K562 (cell line): ENCODE measurements around the gene IPO9. TPM values are rescaled to one million over a fixed set of nuclear protein-coding genes. Genes with fewer than 3 reads are reported as not detected.

ENCODE experiments used
- BCOR ChIP-seq: fragments of 450-650 bp; IDR thresholded peaks from 2 replicates; pipeline ENCODE4 v1.6.1; 2016
- CBFA2T2 ChIP-seq: fragments of 450-650 bp; conservative IDR thresholded peaks from 2 replicates; pipeline ENCODE4 v1.6.1; 2017; ENCODE audit warnings: mild to moderate bottlenecking
- CBX8 ChIP-seq: fragments of 200-600 bp; sonication (generic); IDR thresholded peaks from 2 replicates; pipeline ENCODE4 v1.6.1; 2012; ENCODE audit warnings: borderline replicate concordance, mixed run types, low read depth, mild to moderate bottlenecking, moderate library complexity, mixed read lengths, low read length, control low read depth, inconsistent platforms; ENCODE audit not compliant: poor library complexity, severe bottlenecking; ENCODE audit errors: extremely low read depth
- DIDO1 ChIP-seq: fragments of 450-650 bp; IDR thresholded peaks from 2 replicates; pipeline ENCODE4 v1.6.1; 2016; ENCODE audit warnings: low read depth, missing biosample characterization, missing genetic modification characterization
- HMG20B ChIP-seq: fragments of 250-450 bp; sonication (Bioruptor Pico); IDR thresholded peaks from 2 replicates; pipeline ENCODE4 v1.5.0; 2021; ENCODE audit warnings: mild to moderate bottlenecking
- MCM2 ChIP-seq: fragments of 450-650 bp; IDR thresholded peaks from 2 replicates; pipeline ENCODE4 v1.6.1; 2017; ENCODE audit warnings: low read depth, mild to moderate bottlenecking
- MXI1 ChIP-seq: IDR thresholded peaks from 2 replicates; pipeline ENCODE4 v1.6.1; 2011; ENCODE audit warnings: low read depth, mild to moderate bottlenecking, improper control_type of control experiment, low read length
- OTX1 ChIP-seq: fragments of 450-650 bp; formaldehyde crosslinking; IDR thresholded peaks from 2 replicates; pipeline ENCODE4 v1.4.0; 2022; ENCODE audit warnings: mild to moderate bottlenecking
- PHF21A ChIP-seq: fragments of 450-650 bp; IDR thresholded peaks from 2 replicates; pipeline ENCODE4 v1.6.1; 2017; ENCODE audit warnings: low read depth, borderline replicate concordance
- PHF8 ChIP-seq: fragments of 200-600 bp; sonication (generic); IDR thresholded peaks from 2 replicates; pipeline ENCODE4 v1.6.1; 2012; ENCODE audit warnings: mixed run types, mild to moderate bottlenecking, inconsistent platforms, low read length, moderate library complexity, borderline replicate concordance
- POLR2H ChIP-seq: IDR thresholded peaks from 2 replicates; pipeline ENCODE4 v1.6.1; 2016; ENCODE audit warnings: missing genetic modification characterization, low read depth, mild to moderate bottlenecking, control low read depth, missing compliant biosample characterization, moderate library complexity
- SMARCE1 ChIP-seq: fragments of 450-650 bp; IDR thresholded peaks from 2 replicates; pipeline ENCODE4 v1.7.1; 2016; ENCODE audit warnings: mild to moderate bottlenecking
- SMC3 ChIP-seq: conservative IDR thresholded peaks from 2 replicates; pipeline ENCODE4 v1.6.1; 2011; ENCODE audit warnings: low read depth, low read length, improper control_type of control experiment; ENCODE audit not compliant: insufficient read depth
- SNIP1 ChIP-seq: fragments of 450-650 bp; IDR thresholded peaks from 2 replicates; pipeline ENCODE4 v1.7.1; 2017; ENCODE audit warnings: low read depth, mild to moderate bottlenecking
- TAL1 ChIP-seq: fragments of 450-650 bp; IDR thresholded peaks from 2 replicates; pipeline ENCODE4 v1.6.1; 2016; ENCODE audit warnings: mild to moderate bottlenecking
- ZBTB9 ChIP-seq: fragments of 450-650 bp; formaldehyde crosslinking; IDR thresholded peaks from 2 replicates; pipeline ENCODE4 v1.4.0; 2020; ENCODE audit warnings: mild to moderate bottlenecking, moderate library complexity
- polyA plus RNA-seq, 8 experiments: library from polyadenylated mRNA; depleted of rRNA in 4 of 8; stranded (reverse) in 5 of 8; unstranded in 3 of 8; fragments of >200 nt; fragmentation: Nextera tagmentation in 2 of 8; fragmentation: Illumina TruSeq in 1 of 8; extraction: Ambion mirVana in 2 of 8; extraction: Trizol in 1 of 8; gene quantifications; 2 replicates each; pipeline versions ENCODE4 v1.2.1 to v1.2.3, GENCODE V29; 2011 to 2014; ENCODE audit warnings: inconsistent platforms in 1 of 8, missing spikeins in 1 of 8
- total RNA-seq, 7 experiments: library from RNA; depleted of rRNA in 6 of 7; stranded (reverse); fragments of >200 nt in 6 of 7; fragmentation: Illumina TruSeq in 2 of 7; extraction: Trizol in 2 of 7; gene quantifications; 2 replicates each; pipeline versions ENCODE4 v1.2.1 to v1.2.3, GENCODE V29; 2011 to 2021; ENCODE audit warnings: low replicate concordance in 1 of 7
- TF ChIP-seq, protein P1 (sequence below): IDR thresholded peaks from 2 replicates; pipeline ENCODE4 v1.6.1; 2016; ENCODE audit warnings: missing genetic modification characterization, missing compliant biosample characterization
- TF ChIP-seq, protein P2 (sequence below): fragments of 250-450 bp; sonication (Bioruptor Pico); IDR thresholded peaks from 2 replicates; pipeline ENCODE4 v1.5.0; 2021; ENCODE audit warnings: mild to moderate bottlenecking, borderline replicate concordance
- TF ChIP-seq, protein P3 (sequence below): fragments of 250-450 bp; sonication (Bioruptor Pico); IDR thresholded peaks from 2 replicates; pipeline ENCODE4 v1.9.0; 2021; ENCODE audit warnings: mild to moderate bottlenecking
- TF ChIP-seq, protein P4 (sequence below): fragments of 250-450 bp; sonication (Bioruptor Pico); IDR thresholded peaks from 2 replicates; pipeline ENCODE4 v1.5.0; 2020; ENCODE audit warnings: mild to moderate bottlenecking, borderline replicate concordance

The IPO9 gene
- total and polyA plus RNA-seq, 9 of the 15 experiments (the other 6 are each of a cell fraction or from before 2014, with no cell fraction given): 27.9 to 78.6 (median 43.9) TPM

- TF ChIP-seq, protein P1, sequence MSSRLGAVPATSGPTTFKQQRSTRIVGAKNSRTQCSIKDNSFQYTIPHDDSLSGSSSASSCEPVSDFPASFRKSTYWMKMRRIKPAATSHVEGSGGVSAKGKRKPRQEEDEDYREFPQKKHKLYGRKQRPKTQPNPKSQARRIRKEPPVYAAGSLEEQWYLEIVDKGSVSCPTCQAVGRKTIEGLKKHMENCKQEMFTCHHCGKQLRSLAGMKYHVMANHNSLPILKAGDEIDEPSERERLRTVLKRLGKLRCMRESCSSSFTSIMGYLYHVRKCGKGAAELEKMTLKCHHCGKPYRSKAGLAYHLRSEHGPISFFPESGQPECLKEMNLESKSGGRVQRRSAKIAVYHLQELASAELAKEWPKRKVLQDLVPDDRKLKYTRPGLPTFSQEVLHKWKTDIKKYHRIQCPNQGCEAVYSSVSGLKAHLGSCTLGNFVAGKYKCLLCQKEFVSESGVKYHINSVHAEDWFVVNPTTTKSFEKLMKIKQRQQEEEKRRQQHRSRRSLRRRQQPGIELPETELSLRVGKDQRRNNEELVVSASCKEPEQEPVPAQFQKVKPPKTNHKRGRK (tag): no peak
- 0 out of 2 replicates have a peak, but pooled peaks have one; percentile 3 for TF ChIP-seq CBFA2T2
- TF ChIP-seq, protein P2, sequence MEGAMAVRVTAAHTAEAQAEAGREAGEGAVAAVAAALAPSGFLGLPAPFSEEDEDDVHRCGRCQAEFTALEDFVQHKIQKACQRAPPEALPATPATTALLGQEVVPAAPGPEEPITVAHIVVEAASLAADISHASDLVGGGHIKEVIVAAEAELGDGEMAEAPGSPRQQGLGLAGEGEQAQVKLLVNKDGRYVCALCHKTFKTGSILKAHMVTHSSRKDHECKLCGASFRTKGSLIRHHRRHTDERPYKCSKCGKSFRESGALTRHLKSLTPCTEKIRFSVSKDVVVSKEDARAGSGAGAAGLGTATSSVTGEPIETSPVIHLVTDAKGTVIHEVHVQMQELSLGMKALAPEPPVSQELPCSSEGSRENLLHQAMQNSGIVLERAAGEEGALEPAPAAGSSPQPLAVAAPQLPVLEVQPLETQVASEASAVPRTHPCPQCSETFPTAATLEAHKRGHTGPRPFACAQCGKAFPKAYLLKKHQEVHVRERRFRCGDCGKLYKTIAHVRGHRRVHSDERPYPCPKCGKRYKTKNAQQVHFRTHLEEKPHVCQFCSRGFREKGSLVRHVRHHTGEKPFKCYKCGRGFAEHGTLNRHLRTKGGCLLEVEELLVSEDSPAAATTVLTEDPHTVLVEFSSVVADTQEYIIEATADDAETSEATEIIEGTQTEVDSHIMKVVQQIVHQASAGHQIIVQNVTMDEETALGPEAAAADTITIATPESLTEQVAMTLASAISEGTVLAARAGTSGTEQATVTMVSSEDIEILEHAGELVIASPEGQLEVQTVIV (CRISPR knock-in tag): no peak
- TF ChIP-seq HMG20B: no peak
- peak; percentile 36; the same call in 1 of the 2 replicates for TF ChIP-seq ZBTB9 (CRISPR knock-in tag)
- TF ChIP-seq, protein P3, sequence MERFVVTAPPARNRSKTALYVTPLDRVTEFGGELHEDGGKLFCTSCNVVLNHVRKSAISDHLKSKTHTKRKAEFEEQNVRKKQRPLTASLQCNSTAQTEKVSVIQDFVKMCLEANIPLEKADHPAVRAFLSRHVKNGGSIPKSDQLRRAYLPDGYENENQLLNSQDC (CRISPR knock-in tag): no peak
- no peak for TF ChIP-seq MXI1
- TF ChIP-seq PHF8: no peak
- TF ChIP-seq SMC3: peak; percentile 100
- TF ChIP-seq, protein P4, sequence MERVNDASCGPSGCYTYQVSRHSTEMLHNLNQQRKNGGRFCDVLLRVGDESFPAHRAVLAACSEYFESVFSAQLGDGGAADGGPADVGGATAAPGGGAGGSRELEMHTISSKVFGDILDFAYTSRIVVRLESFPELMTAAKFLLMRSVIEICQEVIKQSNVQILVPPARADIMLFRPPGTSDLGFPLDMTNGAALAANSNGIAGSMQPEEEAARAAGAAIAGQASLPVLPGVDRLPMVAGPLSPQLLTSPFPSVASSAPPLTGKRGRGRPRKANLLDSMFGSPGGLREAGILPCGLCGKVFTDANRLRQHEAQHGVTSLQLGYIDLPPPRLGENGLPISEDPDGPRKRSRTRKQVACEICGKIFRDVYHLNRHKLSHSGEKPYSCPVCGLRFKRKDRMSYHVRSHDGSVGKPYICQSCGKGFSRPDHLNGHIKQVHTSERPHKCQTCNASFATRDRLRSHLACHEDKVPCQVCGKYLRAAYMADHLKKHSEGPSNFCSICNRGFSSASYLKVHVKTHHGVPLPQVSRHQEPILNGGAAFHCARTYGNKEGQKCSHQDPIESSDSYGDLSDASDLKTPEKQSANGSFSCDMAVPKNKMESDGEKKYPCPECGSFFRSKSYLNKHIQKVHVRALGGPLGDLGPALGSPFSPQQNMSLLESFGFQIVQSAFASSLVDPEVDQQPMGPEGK (CRISPR knock-in tag): peak; percentile 45; the same call in 1 of the 2 replicates
- TF ChIP-seq SMARCE1: 0 out of 2 replicates have a peak, but pooled peaks have one; percentile 41
- TF ChIP-seq MCM2: no peak
- no peak for TF ChIP-seq DIDO1 (tag)
- TF ChIP-seq POLR2H (tag): no peak
- 0 out of 2 replicates have a peak, but pooled peaks have one; percentile 33 for TF ChIP-seq OTX1
- TF ChIP-seq CBX8: no peak
- TF ChIP-seq PHF21A: 0 out of 2 replicates have a peak, but pooled peaks have one; percentile 16
- TF ChIP-seq TAL1: no peak
- TF ChIP-seq SNIP1: no peak
- TF ChIP-seq BCOR: peak; percentile 75
Measured at GRCh38 chr1:201895913-201896807, 67.2 kb downstream of the IPO9 start (continued).
